K562 (cell line): ENCODE results near the gene DYRK2. TPM values are rescaled to one million over a fixed set of nuclear protein-coding genes. Genes with fewer than 3 reads are reported as not detected.

Experiments used
- ATAC-seq: fragments of 200-7000 bp; cut with Tn5 transposase; 3 replicates; pipeline ENCODE4 v1.9.1; 2020; ENCODE audit warnings: moderate library complexity
- BruUV-seq: library from RNA; stranded (reverse); fragments of 400-500 nt; replicated peaks from 2 replicates; lab custom pipeline; 2021; lab: Mats Ljungman, UMichigan
- CTCF ChIA-PET: fragments of 300-600 bp; formaldehyde crosslinking; extraction: SDS; loops from one replicate; lab custom pipeline; 2021; ENCODE audit warnings: low intra/inter-chr PET ratio; lab: Yijun Ruan, JAX
- POLR2A ChIA-PET: fragments of 300-600, 350-650 bp; sonication (Branson Sonifier 250); formaldehyde crosslinking; extraction: SDS; loops from one replicate; lab custom pipeline; 2021; ENCODE audit warnings: antibody characterized with exemption, inconsistent platforms; lab: Yijun Ruan, JAX
- DNase-seq, 4 experiments: peaks; one replicate each; pipeline versions ENCODE4 v3.0.0 to v3.0.0-alpha.2; 2011 to 2018; ENCODE audit warnings: low spot score in 3 of 4, mixed read lengths in 3 of 4; ENCODE audit errors: extremely low read depth in 1 of 4
- FAIRE-seq: peaks from 2 replicates; lab custom pipeline; 2011; peaks lifted over from hg19 to GRCh38; lab: Jason Lieb, UNC
- H2AFZ ChIP-seq: 2 replicates; pipeline ENCODE4 v1.6.0; 2011; ENCODE audit warnings: low read depth, low read length, control low read depth, inconsistent platforms
- H3K27ac ChIP-seq: fragments of 200-600 bp; 3 replicates; pipeline ENCODE4 v1.8.0; 2011; ENCODE audit warnings: low read depth, mild to moderate bottlenecking, control low read depth, inconsistent platforms, low read length, moderate library complexity, mixed read lengths; ENCODE audit errors: extremely low read depth
- H3K27me3 ChIP-seq, 2 experiments: fragments of 300-600 bp in 1 of 2; 2 replicates in 1 of 2; 3 replicates in 1 of 2; pipeline versions ENCODE4 v1.6.0 to v1.8.0; 2011; ENCODE audit warnings: inconsistent platforms in 2 of 2, low read length in 2 of 2, mild to moderate bottlenecking in 1 of 2, mixed read lengths in 1 of 2, moderate library complexity in 1 of 2; ENCODE audit not compliant: control insufficient read depth in 2 of 2, insufficient read depth in 2 of 2
- H3K36me3 ChIP-seq: fragments of 300-600 bp; 3 replicates; pipeline ENCODE4 v1.8.0; 2011; ENCODE audit warnings: mild to moderate bottlenecking, low read length, inconsistent platforms; ENCODE audit not compliant: control insufficient read depth, insufficient read depth
- H3K4me1 ChIP-seq, 2 experiments: fragments of 200-600 bp in 1 of 2; replicated peaks in 1 of 2; 2 replicates in 1 of 2; 3 replicates in 1 of 2; pipeline versions ENCODE4 v1.5.1 to v1.8.0; 2011; ENCODE audit warnings: inconsistent platforms in 2 of 2, low read length in 2 of 2, mild to moderate bottlenecking in 1 of 2, mixed read lengths in 1 of 2, moderate library complexity in 1 of 2; ENCODE audit not compliant: control insufficient read depth in 2 of 2, insufficient read depth in 2 of 2
- H3K4me2 ChIP-seq: 2 replicates; pipeline ENCODE4 v1.6.1; 2011; ENCODE audit warnings: low read length, control low read depth, inconsistent platforms, mixed read lengths; ENCODE audit not compliant: insufficient read depth
- H3K4me3 ChIP-seq: fragments of 200-600 bp; sonication (generic), shearing (Covaris generic); 2 replicates; pipeline ENCODE4 v1.5.1; 2016; ENCODE audit warnings: control low read depth, inconsistent platforms
- H3K79me2 ChIP-seq: fragments of 200-600 bp; 3 replicates; pipeline ENCODE4 v1.8.0; 2011; ENCODE audit warnings: low read length, inconsistent platforms; ENCODE audit not compliant: control insufficient read depth, insufficient read depth
- H3K9ac ChIP-seq, 2 experiments: 2 replicates each; pipeline versions ENCODE4 v1.6.0 to v1.6.1; 2011; ENCODE audit warnings: low read depth in 2 of 2, low read length in 2 of 2, control low read depth in 1 of 2, inconsistent platforms in 1 of 2, mild to moderate bottlenecking in 1 of 2, mixed read lengths in 1 of 2; ENCODE audit not compliant: insufficient read depth in 1 of 2
- H3K9me1 ChIP-seq: one replicate; pipeline ENCODE4 v1.6.0; 2011; ENCODE audit warnings: inconsistent platforms, mild to moderate bottlenecking, low read length, moderate library complexity; ENCODE audit not compliant: control insufficient read depth, insufficient read depth
- H3K9me3 ChIP-seq: replicated peaks from 2 replicates; pipeline ENCODE4 v1.5.1; 2011; ENCODE audit warnings: low read depth, low read length, inconsistent platforms; ENCODE audit not compliant: control insufficient read depth, insufficient read depth
- H4K20me1 ChIP-seq: replicated peaks from 2 replicates; pipeline ENCODE4 v1.6.1; 2011; ENCODE audit warnings: low read length, inconsistent platforms, mixed read lengths; ENCODE audit not compliant: control insufficient read depth, insufficient read depth
- NCOA1 ChIP-seq: fragments of 450-650 bp; IDR thresholded peaks from 2 replicates; pipeline ENCODE4 v1.6.1; 2016; ENCODE audit warnings: low read depth
- ZBTB11 ChIP-seq, 3 experiments: fragments of 200-800 bp in 1 of 3; fragments of 250-450 bp in 1 of 3; fragments of 450-650 bp in 1 of 3; sonication (Bioruptor Pico) in 1 of 3; sonication (Bioruptor generic) in 1 of 3; formaldehyde crosslinking in 1 of 3; IDR thresholded peaks; 2 replicates each; pipeline versions ENCODE4 v1.6.1 to v1.8.0; 2016 to 2022; ENCODE audit warnings: mild to moderate bottlenecking in 2 of 3, missing genetic modification characterization in 2 of 3, missing compliant biosample characterization in 1 of 3, moderate library complexity in 1 of 3
- ZBTB7A ChIP-seq: IDR thresholded peaks from 2 replicates; pipeline ENCODE4 v1.6.1; 2011; ENCODE audit warnings: low read depth, mild to moderate bottlenecking, low read length, moderate library complexity, borderline replicate concordance; ENCODE audit not compliant: control insufficient read depth
- WGBS: fragments of 100-300 bp; shearing (Covaris generic); methylation state at CpG from one replicate; pipeline ENCODE4 v1.1.6; 2016; ENCODE audit warnings: low coverage, mixed read lengths; ENCODE audit not compliant: insufficient coverage; ENCODE audit errors: missing lambda C conversion rate; 5-methylcytosine and 5-hydroxymethylcytosine counted together
- in situ Hi-C: fragments of 300-500 bp; cut with MboI; formaldehyde crosslinking; loops from 4 replicates; pipeline ENCODE4 v1.15.0; 2018; ENCODE audit warnings: inconsistent platforms, mixed read lengths
- intact Hi-C: fragments of 100-400 bp; cut with micrococcal nuclease; formaldehyde crosslinking; loops from 2 replicates; pipeline ENCODE4 v1.14.2; 2022
- polyA plus RNA-seq, 8 experiments: library from polyadenylated mRNA; depleted of rRNA in 4 of 8; stranded (reverse) in 5 of 8; unstranded in 3 of 8; fragments of >200 nt; fragmentation: Nextera tagmentation in 2 of 8; fragmentation: Illumina TruSeq in 1 of 8; extraction: Ambion mirVana in 2 of 8; extraction: Trizol in 1 of 8; gene quantifications; 2 replicates each; pipeline versions ENCODE4 v1.2.1 to v1.2.3, GENCODE V29; 2011 to 2014; ENCODE audit warnings: inconsistent platforms in 1 of 8, missing spikeins in 1 of 8
- total RNA-seq, 7 experiments: library from RNA; depleted of rRNA in 6 of 7; stranded (reverse); fragments of >200 nt in 6 of 7; fragmentation: Illumina TruSeq in 2 of 7; extraction: Trizol in 2 of 7; gene quantifications; 2 replicates each; pipeline versions ENCODE4 v1.2.1 to v1.2.3, GENCODE V29; 2011 to 2021; ENCODE audit warnings: low replicate concordance in 1 of 7

Gene DYRK2
- total and polyA plus RNA-seq, 9 of the 15 experiments (the other 6 are each of a cell fraction or from before 2014, with no cell fraction given): 1.7 to 15.4 (median 8.4) TPM

GRCh38 chr12:67617629-67618028 is 30.9 kb upstream of the DYRK2 start (continued):
- TF ChIP-seq ZBTB11 (CRISPR knock-in tag; IDR thresholded peaks at IDR 0.05): no peak
- TF ChIP-seq ZBTB7A: no peak
- TF ChIP-seq, all 486 proteins: peak for 0

GRCh38 chr12:67618303-67618702 is 30.2 kb upstream of the DYRK2 start:
- H4K20me1 ChIP-seq: no peaks in the 10 kb centered on the region
- no peak for DNase-seq
- H3K79me2 ChIP-seq: no peaks in the 10 kb centered on the region
- FAIRE-seq: no peak
- H3K9me3 ChIP-seq: no peaks in the 10 kb centered on the region
- no peak for ATAC-seq
- CTCF ChIA-PET: no interaction called here
- in situ Hi-C loops: no loop called here
- H3K4me1 ChIP-seq: peaks cover 0 to 5% of the 10 kb centered on the region in 2 experiments; a peak in 2 of 5 replicates
- no peak for TF ChIP-seq NCOA1
- TF ChIP-seq, all 486 proteins: peak for 0
- no TSS peak for BruUV-seq
- Histone ChIP-seq H3K9ac (no peak overlapping the region), H3K4me3 (no peak overlapping the region), H3K36me3 (no peaks in the 10 kb centered on the region), H3K4me2 (no peak overlapping the region), H3K27me3 (peaks cover 0 to 5% of the 10 kb centered on the region in 2 experiments; a peak in 1 of 5 replicates), H2AFZ (no peak overlapping the region), H3K27ac (no peak overlapping the region), H3K9me1 (no peaks in the 10 kb centered on the region)
- WGBS: 15% methylated on average over 3 of the region's 3 CpGs
- intact Hi-C loops: no loop called here
- POLR2A ChIA-PET: interaction anchor here (0.8 to 0.9 kb wide), 2 partner anchors 13 to 61 kb away, joined by 3 read pairs; no protein-coding TSS in a partner anchor
